ENCODE results near the gene TEC.
A peak's percentile ranks its signal among the peaks of the same experiment; 100 is the strongest.

The TEC gene

DNA sequence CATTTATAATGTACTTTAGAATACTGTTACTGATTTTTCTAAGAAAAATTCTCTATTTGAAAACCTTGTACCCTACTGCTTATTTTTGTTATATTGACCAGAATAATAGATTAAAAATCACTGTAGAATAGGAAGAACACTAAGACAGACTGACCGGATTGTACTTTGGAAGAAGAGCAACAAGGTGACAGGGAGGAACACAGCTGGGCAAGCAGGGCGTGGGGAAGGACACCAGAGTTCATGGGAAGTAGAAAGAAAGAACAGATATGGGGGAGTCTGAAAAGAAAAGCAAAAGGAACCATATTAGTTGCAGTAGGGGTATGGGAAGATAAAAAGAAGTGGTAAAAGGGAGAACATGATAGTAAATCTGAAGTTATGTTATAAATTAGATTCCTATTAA lies 174.2 kb downstream of the TEC start:
- no peak for TF ChIP-seq CTCF (IDR thresholded peaks at IDR 0.05; ENCODE audit: low read length, missing control alignments)
- no peak overlapping the region for H3K4me3 ChIP-seq (replicated peaks; ENCODE audit: low read depth, low read length)
- DNase-seq (ENCODE audit: low read depth) = no peak

DNA sequence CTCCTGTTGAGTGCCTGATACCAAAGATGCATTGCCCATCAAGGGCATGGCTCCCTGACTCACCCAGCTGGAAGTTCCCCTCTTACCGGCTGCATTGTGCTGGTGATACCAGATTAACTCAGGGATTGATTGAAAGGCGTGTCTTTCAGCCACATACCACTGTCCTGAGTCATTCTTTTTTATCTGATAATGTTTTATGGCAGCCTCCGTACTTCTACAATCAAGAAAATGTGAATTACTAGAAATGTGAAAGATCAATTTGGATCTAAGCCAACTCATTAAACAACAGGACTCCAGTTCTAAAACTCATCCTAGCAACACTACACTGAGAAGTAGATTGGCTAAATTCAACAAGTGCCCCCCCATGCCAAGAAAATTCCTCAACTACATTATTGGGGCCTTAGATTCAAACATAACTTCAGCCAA lies 175.6 kb downstream of the TEC start:
- H3K4me3 ChIP-seq (replicated peaks; ENCODE audit: low read depth, low read length) = no peak overlapping the region
- TF ChIP-seq CTCF (IDR thresholded peaks at IDR 0.05; ENCODE audit: low read length, missing control alignments) = no peak
- DNase-seq (ENCODE audit: low read depth) = peak; percentile 31

DNA sequence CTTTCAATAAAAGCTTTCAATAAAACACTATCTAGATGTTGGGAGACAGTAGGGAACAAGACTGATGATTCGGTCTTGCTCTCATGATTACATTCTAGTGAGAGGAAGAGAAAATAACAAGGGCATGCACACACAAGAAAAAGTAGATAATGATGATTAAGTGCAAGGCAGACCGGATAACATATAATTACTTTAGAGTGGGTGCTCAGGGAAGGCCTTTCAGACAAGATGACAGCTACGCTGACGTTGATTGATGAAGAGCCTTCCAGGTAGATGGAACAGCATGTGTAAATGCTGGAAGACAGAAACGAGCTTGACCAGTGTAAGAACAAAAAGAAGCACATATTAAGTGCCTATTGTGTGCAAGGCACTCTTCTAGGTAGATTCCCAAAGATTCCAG lies 179.0 kb downstream of the TEC start:
- H3K4me3 ChIP-seq (replicated peaks; ENCODE audit: low read depth, low read length) = no peak overlapping the region
- TF ChIP-seq CTCF (IDR thresholded peaks at IDR 0.05; ENCODE audit: low read length, missing control alignments) = no peak
- DNase-seq (ENCODE audit: low read depth) = no peak

DNA sequence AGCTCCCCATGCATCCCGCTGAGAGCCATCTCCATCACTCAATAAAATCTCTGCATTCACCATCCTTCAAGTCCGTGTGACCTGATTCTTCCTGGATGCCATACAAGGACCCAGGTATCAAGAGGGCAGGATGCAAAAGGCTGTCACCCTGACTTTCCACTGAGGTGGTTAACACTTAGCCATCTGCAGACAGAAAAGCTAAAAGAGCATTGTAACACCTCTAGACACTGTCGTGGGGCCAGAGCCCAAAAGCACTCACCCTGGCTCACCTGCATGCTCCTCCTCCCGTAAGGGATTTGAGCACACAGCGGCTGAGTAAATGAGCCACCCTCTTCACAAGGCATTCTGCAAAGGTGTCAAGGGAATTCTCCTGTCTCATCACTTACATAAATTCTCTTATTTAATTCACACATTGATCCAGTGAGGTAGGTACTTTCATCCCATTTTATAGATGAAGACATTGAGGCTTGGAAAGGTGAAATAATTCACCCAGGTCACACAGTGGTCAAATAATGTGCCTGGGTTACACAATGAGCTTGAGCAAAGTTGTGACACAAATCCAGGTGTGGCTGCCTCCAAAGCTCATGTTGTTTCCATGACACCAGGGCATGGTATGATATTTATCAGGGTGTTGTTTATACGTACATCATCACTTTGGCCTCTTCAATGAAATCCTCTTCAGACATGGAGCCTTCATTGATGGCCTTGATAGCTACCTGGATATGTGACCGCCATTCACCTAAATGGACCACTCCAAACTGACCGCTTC lies 183.6 kb downstream of the TEC start:
- no peak overlapping the region for H3K4me3 ChIP-seq (replicated peaks; ENCODE audit: low read depth, low read length)
- TF ChIP-seq CTCF (IDR thresholded peaks at IDR 0.05; ENCODE audit: low read length, missing control alignments) = no peak
- no peak for DNase-seq (ENCODE audit: low read depth)
